NCI-H446 treated with DMSO at 0.1 percent for 48 hours (cell line): ENCODE results near the gene CBL.

ENCODE experiments used
- DNase-seq: peaks from one replicate; lab custom pipeline; 2025; lab: John Stamatoyannopoulos, UW

CBL gene

DNA sequence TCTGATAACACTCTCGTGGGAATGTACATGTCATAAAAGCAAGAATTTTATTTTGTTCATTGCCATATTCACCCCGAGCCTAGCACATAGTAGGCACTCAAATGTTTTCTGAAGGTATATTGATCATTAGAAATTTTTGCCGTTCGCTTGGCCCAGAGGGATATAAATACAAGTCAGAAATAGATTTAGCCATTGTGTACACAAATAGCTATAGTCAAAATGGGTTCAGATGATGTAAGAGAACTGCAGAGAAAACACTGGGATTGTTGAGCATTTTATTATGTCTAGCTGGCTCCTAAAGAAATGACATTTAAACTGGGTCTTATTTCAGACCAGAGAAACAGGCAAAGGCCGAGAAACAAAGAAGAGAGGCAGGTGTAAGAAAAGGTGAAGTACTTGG, 61.5 kb downstream of the CBL start:
- DNase-seq, result no peak

GRCh38 chr11:119273721-119274120, 67.6 kb downstream of the CBL start:
- no peak for DNase-seq

DNA sequence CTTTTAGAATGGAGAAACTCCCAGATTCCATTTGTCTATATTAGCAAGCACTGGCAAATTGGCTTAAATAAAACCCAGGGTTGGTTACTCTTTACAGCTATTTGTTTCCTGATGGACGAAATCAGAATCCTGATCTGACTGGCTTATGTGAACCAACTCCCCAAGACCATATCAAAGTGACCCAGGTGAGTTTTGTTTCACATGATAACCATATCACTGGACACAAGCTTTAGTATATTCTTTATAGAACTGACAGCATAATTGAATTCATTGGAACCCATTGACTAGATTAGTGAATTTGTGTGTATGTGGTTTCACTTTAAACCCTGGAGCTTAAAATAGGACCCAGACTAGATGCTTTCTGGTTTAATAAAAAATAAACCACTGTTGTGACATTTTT, 71.5 kb downstream of the CBL start:
- DNase-seq, result no peak

GRCh38 chr11:119282495-119282894, 76.4 kb downstream of the CBL start:
- DNase-seq, result no peak

GRCh38 chr11:119284344-119285157, 78.4 kb downstream of the CBL start:
- DNase-seq, result peak; percentile 1

DNA sequence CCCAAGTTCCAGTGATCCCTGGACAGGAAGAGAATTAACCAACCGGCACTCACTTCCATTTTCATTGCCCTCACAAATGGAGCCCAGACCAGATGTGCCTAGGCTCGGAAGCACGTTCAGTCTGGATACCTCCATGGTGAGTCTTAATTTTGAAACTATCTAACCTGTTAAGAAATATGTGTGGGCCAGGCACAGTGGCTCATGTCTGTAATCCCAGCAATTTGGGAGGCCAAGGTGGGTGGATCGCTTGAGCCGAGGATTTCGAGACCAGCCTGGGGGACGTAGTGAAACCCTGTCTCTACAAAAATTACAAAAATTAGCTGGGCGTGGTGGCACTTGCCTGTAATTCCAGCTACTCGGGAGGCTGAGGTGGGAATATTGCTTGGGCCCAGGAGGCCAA, 79.3 kb downstream of the CBL start:
- no peak for DNase-seq

- DNase-seq, result no peak
These were observed 82.1 kb downstream of the CBL start for GRCh38 chr11:119288219-119288618.

DNA sequence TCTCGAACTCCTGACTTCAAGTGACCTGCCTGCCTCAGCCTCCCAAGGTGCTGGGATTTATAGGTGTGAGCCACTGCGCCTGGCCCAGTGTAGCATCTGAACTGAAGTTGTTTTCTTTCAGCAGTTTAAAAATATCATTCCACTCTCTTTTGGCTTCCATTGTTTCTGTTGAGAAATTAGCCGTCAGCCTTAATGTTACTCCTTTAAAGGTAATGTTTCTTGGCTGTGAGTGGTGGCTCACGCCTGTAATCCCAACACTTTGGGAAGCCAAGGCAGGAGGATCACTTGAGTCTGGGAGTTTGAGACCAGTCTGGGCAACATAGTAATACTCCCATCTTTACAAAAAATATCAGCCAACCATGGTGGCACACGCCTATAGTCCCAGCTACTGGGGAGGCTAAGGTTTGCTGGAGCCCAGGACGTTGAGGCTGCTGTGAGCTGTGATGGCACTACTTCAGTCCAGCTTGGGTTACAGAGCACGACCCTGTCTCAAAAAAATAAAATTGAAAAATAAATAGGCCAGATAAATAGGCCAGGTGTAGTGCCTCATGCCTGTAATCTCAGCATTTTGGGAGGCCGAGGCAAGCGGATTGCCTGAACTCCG, 84.9 kb downstream of the CBL start:
- DNase-seq, result no peak

DNA sequence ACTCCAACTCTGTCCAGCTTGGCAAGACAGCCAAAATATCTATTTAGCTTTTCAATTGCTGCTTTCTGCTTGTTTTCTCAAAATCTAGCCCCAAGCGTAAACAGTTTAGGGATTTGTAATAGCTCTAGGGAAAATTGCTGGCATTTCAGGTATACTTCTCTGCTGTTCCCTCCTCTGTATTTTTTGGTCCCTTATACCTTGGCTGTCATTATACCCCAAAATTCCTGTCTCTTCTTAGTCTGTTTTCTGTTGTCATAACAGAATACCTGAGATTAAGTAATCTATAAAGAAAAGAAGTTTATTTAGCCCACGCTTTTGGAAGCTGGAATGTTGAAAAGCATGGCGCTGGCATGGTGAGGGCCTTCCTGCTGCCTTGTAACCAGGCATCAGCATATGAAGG, 87.3 kb downstream of the CBL start:
- DNase-seq, result no peak

DNA sequence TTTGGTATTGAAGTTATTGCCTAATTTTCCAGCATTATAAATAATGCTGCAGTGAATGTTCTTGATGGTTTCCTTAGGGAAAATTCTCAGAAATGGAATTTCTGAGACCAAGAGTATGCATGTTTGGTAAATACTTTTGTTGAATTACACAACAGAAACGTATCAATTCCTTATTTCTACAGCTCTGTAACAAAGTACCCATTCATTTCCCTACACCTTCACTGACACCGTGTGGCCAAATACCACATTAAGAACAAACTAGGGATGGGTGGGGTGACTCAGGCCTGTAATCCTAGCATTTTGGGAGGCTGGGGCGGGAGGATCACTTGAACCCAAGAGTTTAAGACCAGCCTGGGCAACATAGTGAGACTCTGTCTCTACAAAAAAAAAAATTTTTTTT, 89.0 kb downstream of the CBL start:
- no peak for DNase-seq

GRCh38 chr11:119297938-119298337, 91.8 kb downstream of the CBL start:
- no peak for DNase-seq

- DNase-seq, result no peak
These were observed 92.6 kb downstream of the CBL start for GRCh38 chr11:119298726-119299125.

DNA sequence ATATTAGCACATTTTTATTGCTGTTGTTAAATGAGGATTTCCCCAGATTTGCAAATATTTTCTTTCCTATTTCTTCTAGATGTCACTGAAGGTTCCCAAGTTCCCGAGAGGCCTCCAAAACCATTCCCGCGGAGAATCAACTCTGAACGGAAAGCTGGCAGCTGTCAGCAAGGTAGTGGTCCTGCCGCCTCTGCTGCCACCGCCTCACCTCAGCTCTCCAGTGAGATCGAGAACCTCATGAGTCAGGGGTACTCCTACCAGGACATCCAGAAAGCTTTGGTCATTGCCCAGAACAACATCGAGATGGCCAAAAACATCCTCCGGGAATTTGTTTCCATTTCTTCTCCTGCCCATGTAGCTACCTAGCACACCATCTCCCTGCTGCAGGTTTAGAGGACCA, 93.3 kb downstream of the CBL start:
- no peak for DNase-seq

DNA sequence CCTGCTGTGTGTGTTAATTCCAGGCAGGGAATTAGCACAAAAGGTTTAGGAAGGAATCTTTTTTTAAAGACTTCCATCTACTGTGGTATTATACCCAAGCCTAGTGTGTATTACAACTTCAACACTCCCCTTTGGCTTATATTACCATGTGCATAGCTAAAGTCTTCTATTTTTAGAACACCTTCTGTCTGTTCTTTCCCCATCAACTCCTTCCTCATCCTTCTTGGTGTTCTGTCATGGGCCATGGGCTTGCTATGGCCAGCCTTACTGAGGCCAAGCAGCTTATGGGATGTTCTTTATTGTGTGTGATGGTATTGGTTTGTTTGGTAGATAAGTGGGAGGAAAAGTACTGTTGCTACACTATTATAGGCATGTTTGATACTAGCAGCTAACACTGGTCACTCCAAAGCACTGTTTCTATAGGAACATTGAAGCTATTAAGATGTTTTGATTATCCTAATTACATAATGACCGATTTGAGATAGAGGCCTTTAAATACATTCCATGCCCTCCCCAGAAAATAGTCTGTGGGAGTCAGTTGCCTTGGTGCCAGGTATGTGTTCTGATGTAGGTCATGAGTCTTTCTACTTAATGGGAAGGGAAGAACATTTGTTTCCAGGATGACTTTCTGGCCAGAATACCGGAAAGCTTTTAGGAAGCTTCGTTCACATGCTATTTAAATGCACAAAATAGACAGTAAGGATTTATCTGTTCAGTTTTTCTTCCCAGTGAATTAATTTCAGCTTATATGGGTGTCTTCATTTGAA, 94.2 kb downstream of the CBL start:
- DNase-seq, result no peak

- DNase-seq, result no peak
These were observed 97.1 kb downstream of the CBL start for GRCh38 chr11:119303227-119303718.

DNA sequence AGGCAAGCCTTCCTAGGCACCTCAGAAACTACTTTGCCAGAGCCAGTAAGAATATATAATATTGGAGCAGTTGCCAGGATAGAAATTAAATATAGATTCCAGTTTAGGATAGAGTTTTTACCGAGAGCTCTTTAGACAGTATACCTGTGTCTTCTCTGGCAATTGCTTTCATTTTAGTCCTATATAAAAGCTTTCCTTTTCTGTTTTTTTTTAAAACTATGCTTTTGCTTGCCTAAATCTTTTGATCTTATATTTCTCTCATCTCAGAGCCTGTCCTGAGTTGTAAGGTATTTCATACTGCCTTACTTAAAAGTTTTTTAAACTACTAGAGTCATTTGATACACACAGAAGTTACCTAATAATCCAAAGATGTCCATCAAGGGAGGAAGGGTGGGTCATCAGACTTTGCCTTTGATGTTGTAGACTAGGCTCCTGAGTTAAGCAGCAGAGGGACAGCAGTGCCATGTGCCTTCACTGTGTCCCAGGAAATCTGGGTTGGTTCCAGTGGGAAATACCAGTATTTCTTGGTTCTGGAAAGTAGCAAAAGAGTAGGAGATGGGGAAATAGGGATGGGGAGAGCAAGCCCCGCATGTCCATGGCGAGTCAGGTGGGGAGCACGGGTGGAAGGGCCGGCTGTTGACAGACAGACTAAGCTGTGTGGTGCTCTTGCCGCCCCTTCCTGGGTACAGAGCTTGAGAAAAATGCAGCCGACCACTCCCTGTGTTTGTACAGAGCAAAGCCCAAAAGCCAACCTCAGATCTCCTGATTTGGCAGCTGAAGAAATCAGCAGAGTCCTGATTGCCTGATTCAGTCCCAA, 99.6 kb downstream of the CBL start:
- DNase-seq, result no peak

DNA sequence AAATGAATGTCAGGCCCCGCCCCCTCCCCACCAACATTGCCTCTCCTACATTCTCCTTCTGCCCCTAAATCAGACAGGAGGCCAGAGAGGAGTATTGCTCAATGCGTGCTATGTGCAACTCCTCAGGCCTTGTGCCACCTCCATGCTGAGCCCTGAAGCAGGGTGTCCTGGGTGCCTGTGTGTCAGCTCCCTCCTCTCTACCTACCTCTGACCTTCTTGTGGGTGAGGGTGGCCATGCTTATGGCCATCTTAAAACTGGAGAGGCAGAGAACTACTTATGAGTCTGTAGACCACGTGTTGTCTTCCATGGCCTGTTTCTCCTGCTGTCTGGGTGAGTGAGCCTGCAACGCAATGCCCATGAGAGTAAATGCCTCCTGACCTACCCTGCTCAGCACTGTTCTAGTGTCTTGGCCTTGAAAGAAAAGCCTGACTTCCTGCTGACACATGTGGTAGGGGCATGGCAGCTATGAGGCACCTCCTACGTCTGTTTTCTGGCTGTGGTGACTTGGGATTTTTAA, 100.3 kb downstream of the CBL start:
- no peak for DNase-seq

DNA sequence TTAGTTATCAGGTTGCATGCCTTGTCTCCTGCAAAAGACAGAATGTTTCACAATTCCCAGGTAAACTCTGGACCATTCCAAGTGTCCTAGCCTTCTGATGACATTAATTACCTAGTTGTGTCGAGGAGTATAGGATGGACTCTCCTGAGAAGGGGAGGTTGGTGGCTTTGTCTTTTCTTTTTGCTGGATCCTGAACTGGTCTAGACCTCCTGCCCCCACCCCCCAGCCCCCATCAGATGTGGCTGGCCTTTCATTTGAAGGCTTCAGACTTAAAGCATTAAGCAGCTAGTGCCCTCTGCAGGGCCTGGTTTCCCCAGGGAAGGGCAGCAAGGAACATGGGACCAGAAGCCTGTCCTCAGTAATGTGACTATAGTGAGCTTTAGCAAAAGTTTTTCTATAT, 101.1 kb downstream of the CBL start:
- DNase-seq, result no peak

DNA sequence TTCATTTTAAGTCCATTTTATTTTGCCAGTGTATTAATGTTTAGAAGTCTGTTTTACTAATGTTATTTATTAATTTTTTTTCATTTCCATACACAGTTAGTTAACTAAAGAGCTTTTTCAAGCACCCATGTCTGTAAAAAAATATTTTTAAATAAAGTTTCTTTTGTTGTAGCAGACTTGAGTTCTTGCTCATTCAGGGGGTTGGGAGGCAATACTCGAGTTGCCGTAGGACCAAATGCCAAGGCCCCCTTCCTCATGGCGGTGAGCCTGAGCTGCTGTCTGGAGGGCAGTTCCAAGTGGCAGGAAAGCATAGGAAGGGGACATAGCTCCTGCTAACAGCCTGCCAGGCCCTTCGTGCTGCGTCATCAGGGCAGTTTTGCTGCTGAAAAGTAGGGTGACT, 101.8 kb downstream of the CBL start:
- no peak for DNase-seq

- no peak for DNase-seq
These were observed 103.3 kb downstream of the CBL start for GRCh38 chr11:119309411-119309810.

GRCh38 chr11:119309953-119310681, 104.0 kb downstream of the CBL start:
- no peak for DNase-seq
